WTC11 (cell line): ENCODE measurements around the gene MACROD2.

Source experiments
- ATF3 ChIP-seq: sonication (generic); formaldehyde crosslinking; conservative IDR thresholded peaks from 2 replicates; pipeline ENCODE4 v1.8.1; 2022; ENCODE audit warnings: mild to moderate bottlenecking, missing genetic modification reagents
- CTCF ChIP-seq: fragments of 200-600 bp; IDR thresholded peaks from 2 replicates; pipeline ENCODE4 v1.8.0; 2022; ENCODE audit warnings: antibody characterized with exemption
- FOXJ3 ChIP-seq: sonication (generic); formaldehyde crosslinking; IDR thresholded peaks from 2 replicates; pipeline ENCODE4 v1.9.0; 2021; ENCODE audit warnings: missing genetic modification reagents, mild to moderate bottlenecking, borderline replicate concordance
- FOXK1 ChIP-seq: sonication (generic); formaldehyde crosslinking; IDR thresholded peaks from 2 replicates; pipeline ENCODE4 v1.8.0; 2022; ENCODE audit warnings: mild to moderate bottlenecking, moderate library complexity, missing genetic modification reagents
- IRF2 ChIP-seq: sonication (generic); formaldehyde crosslinking; IDR thresholded peaks from 2 replicates; pipeline ENCODE4 v1.8.0; 2022; ENCODE audit warnings: low read depth, missing genetic modification reagents, borderline replicate concordance
- KAT7 ChIP-seq: sonication (generic); formaldehyde crosslinking; IDR thresholded peaks from 2 replicates; pipeline ENCODE4 v1.8.1; 2023; ENCODE audit warnings: missing genetic modification reagents, mild to moderate bottlenecking, borderline replicate concordance
- TEAD4 ChIP-seq: sonication (generic); formaldehyde crosslinking; IDR thresholded peaks from 2 replicates; pipeline ENCODE4 v1.8.0; 2022; ENCODE audit warnings: mild to moderate bottlenecking, missing genetic modification reagents

DNA sequence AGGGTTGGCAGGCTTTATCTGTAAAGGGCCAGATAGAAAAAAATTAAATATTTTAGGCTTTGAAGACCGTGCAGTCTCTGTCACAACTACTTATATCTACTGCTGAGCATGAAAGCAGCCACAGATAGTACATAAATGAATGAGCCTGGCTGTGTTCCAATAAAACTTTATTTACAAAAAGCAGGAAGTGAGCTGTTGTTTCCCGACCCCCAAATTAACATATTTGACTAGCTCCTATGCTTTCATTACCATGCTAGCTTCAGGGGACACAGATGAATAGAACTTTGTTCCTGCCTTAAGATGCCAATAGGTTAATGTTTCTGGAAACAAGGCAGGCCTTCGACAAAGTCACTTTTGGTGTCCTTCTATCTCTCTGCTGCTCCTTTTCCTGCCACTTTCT, 1400.1 kb downstream of the MACROD2 start:
- TF ChIP-seq TEAD4 (CRISPR knock-in tag) (no peak), FOXK1 (no peak), IRF2 (CRISPR knock-in tag) (no peak), ATF3 (CRISPR knock-in tag) (no peak), FOXJ3 (no peak), CTCF (no peak), KAT7 (no peak)
